ES-I3 (cell line): ENCODE data around the gene DIP2C.
"Not testable (repeated sequence)": the region's sequence is repeated elsewhere in the genome, so short reads cannot be mapped to it uniquely, and the experiment has no call there.

Experiments used
- H3K36me3 ChIP-seq: 2 replicates; pipeline ENCODE4 v1.6.1; 2013; ENCODE audit warnings: mild to moderate bottlenecking, low read length, control low read depth, moderate library complexity; ENCODE audit not compliant: insufficient read depth
- H3K4me1 ChIP-seq: 2 replicates; pipeline ENCODE4 v1.6.1; 2013; ENCODE audit warnings: mild to moderate bottlenecking, control low read depth, low read length; ENCODE audit not compliant: insufficient read depth
- H3K9ac ChIP-seq: 2 replicates; pipeline ENCODE4 v1.6.1; 2013; ENCODE audit warnings: low read depth, mild to moderate bottlenecking, low read length, moderate library complexity
- H3K9me3 ChIP-seq: 2 replicates; pipeline ENCODE4 v1.6.1; 2013; ENCODE audit warnings: mild to moderate bottlenecking, low read length, moderate library complexity; ENCODE audit not compliant: control insufficient read depth, insufficient read depth

DIP2C gene

GRCh38 chr10:326894-327635 lies 362.4 kb downstream of the DIP2C start:
- no peaks in the 10 kb centered on the region for H3K9me3 ChIP-seq
- H3K4me1 ChIP-seq, result no peaks in the 10 kb centered on the region; the same call in 1 of the 2 replicates
- no peak overlapping the region for H3K9ac ChIP-seq
- H3K36me3 ChIP-seq, result peaks cover 3% of the 10 kb centered on the region; the same call in 1 of the 2 replicates

- Histone ChIP-seq H3K4me1 (no peaks in the 10 kb centered on the region; the same call in 1 of the 2 replicates), H3K36me3 (peaks cover 3% of the 10 kb centered on the region; the same call in 1 of the 2 replicates), H3K9me3 (no peaks in the 10 kb centered on the region), H3K9ac (no peak overlapping the region)
Observed at GRCh38 chr10:326350-326749, 363.1 kb downstream of the DIP2C start.

- Histone ChIP-seq H3K4me1 (no peaks in the 10 kb centered on the region; the same call in 1 of the 2 replicates), H3K9me3 (no peaks in the 10 kb centered on the region), H3K36me3 (peaks cover 3% of the 10 kb centered on the region; the same call in 1 of the 2 replicates), H3K9ac (no peak overlapping the region)
Observed at GRCh38 chr10:325282-325681, 364.2 kb downstream of the DIP2C start.

GRCh38 chr10:324593-324992 lies 364.9 kb downstream of the DIP2C start:
- Histone ChIP-seq H3K9me3 (no peaks in the 10 kb centered on the region), H3K4me1 (no peaks in the 10 kb centered on the region; the same call in 1 of the 2 replicates), H3K9ac (no peak overlapping the region), H3K36me3 (peaks cover 3% of the 10 kb centered on the region; the same call in 1 of the 2 replicates)

GRCh38 chr10:323651-324293 lies 365.7 kb downstream of the DIP2C start:
- H3K9me3 ChIP-seq, result no peaks in the 10 kb centered on the region
- peaks cover 3% of the 10 kb centered on the region; the same call in 1 of the 2 replicates for H3K36me3 ChIP-seq
- H3K4me1 ChIP-seq, result no peaks in the 10 kb centered on the region
- H3K9ac ChIP-seq, result no peak overlapping the region

- not testable (repeated sequence) for H3K36me3 ChIP-seq, H3K9ac ChIP-seq, H3K9me3 ChIP-seq, H3K4me1 ChIP-seq
Observed at GRCh38 chr10:323046-323445, 366.4 kb downstream of the DIP2C start.

GRCh38 chr10:320771-321170 lies 368.7 kb downstream of the DIP2C start:
- Histone ChIP-seq H3K4me1 (no peaks in the 10 kb centered on the region), H3K9ac (no peak overlapping the region), H3K9me3 (no peaks in the 10 kb centered on the region), H3K36me3 (no peaks in the 10 kb centered on the region)

GRCh38 chr10:317926-318325 lies 371.5 kb downstream of the DIP2C start:
- Histone ChIP-seq H3K4me1 (no peaks in the 10 kb centered on the region), H3K36me3 (no peaks in the 10 kb centered on the region), H3K9me3 (no peaks in the 10 kb centered on the region), H3K9ac (no peak overlapping the region)

GRCh38 chr10:317271-317769 lies 372.1 kb downstream of the DIP2C start:
- no peaks in the 10 kb centered on the region for H3K36me3 ChIP-seq
- H3K9ac ChIP-seq, result no peak overlapping the region

GRCh38 chr10:316390-316789 lies 373.1 kb downstream of the DIP2C start:
- Histone ChIP-seq H3K9ac (no peak overlapping the region), H3K4me1 (no peaks in the 10 kb centered on the region), H3K36me3 (no peaks in the 10 kb centered on the region), H3K9me3 (no peaks in the 10 kb centered on the region)

More at GRCh38 chr10:317271-317769, 372.1 kb downstream of the DIP2C start:
- Histone ChIP-seq H3K9me3 (no peaks in the 10 kb centered on the region), H3K4me1 (no peaks in the 10 kb centered on the region)

- no peaks in the 10 kb centered on the region for H3K9me3 ChIP-seq
- no peaks in the 10 kb centered on the region for H3K36me3 ChIP-seq
- H3K4me1 ChIP-seq, result no peaks in the 10 kb centered on the region
- no peak overlapping the region for H3K9ac ChIP-seq
Observed at GRCh38 chr10:314871-315270, 374.6 kb downstream of the DIP2C start.

GRCh38 chr10:314381-314780 lies 375.1 kb downstream of the DIP2C start:
- Histone ChIP-seq H3K36me3 (no peaks in the 10 kb centered on the region; the same call in 1 of the 2 replicates), H3K9ac (no peak overlapping the region), H3K4me1 (no peaks in the 10 kb centered on the region), H3K9me3 (no peaks in the 10 kb centered on the region)

GRCh38 chr10:311901-312665 lies 377.4 kb downstream of the DIP2C start:
- Histone ChIP-seq H3K9me3 (no peaks in the 10 kb centered on the region), H3K36me3 (no peaks in the 10 kb centered on the region; the same call in 1 of the 2 replicates), H3K9ac (no peak overlapping the region), H3K4me1 (no peaks in the 10 kb centered on the region)

- Histone ChIP-seq H3K9ac (no peak overlapping the region), H3K4me1 (no peaks in the 10 kb centered on the region), H3K36me3 (no peaks in the 10 kb centered on the region; the same call in 1 of the 2 replicates), H3K9me3 (no peaks in the 10 kb centered on the region)
Observed at GRCh38 chr10:310976-311639, 378.4 kb downstream of the DIP2C start.
